ENCODE results near the gene LRRC47.

DNA sequence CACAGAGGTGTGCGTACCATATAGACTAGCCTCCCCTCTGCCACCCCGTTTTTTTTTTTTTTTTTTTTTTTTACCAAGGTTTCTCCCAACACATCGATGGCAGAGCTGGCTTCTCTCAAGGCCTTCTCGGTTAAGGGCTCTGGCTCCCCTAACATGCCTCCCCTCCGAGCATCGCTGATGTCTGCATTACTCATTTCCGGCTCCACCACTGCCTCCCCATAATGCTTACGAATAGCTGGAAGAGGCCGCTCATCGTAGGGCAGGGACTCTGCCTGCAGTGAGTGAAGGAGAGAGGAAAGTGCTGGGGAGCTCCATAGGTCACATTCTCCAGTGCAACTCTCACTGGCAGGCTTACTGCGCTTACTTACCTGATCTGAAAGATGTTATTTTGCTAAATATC is 40.1 kb upstream of the LRRC47 start:
- TF ChIP-seq, protein P1, sequence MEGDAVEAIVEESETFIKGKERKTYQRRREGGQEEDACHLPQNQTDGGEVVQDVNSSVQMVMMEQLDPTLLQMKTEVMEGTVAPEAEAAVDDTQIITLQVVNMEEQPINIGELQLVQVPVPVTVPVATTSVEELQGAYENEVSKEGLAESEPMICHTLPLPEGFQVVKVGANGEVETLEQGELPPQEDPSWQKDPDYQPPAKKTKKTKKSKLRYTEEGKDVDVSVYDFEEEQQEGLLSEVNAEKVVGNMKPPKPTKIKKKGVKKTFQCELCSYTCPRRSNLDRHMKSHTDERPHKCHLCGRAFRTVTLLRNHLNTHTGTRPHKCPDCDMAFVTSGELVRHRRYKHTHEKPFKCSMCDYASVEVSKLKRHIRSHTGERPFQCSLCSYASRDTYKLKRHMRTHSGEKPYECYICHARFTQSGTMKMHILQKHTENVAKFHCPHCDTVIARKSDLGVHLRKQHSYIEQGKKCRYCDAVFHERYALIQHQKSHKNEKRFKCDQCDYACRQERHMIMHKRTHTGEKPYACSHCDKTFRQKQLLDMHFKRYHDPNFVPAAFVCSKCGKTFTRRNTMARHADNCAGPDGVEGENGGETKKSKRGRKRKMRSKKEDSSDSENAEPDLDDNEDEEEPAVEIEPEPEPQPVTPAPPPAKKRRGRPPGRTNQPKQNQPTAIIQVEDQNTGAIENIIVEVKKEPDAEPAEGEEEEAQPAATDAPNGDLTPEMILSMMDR (IDR thresholded peaks at IDR 0.05) = no peak
- no peak for TF ChIP-seq POLR2A (IDR thresholded peaks at IDR 0.05)

Data from uterus (tissue), 2 donors.